ENCODE results near the gene TEX261.

TEX261 gene

GRCh38 chr2:70983506-70984227 lies 11.0 kb downstream of the TEX261 start:
- no peak overlapping the region for H3K4me3 ChIP-seq (ENCODE audit: low read depth, low read length)
- TF ChIP-seq, protein P1, sequence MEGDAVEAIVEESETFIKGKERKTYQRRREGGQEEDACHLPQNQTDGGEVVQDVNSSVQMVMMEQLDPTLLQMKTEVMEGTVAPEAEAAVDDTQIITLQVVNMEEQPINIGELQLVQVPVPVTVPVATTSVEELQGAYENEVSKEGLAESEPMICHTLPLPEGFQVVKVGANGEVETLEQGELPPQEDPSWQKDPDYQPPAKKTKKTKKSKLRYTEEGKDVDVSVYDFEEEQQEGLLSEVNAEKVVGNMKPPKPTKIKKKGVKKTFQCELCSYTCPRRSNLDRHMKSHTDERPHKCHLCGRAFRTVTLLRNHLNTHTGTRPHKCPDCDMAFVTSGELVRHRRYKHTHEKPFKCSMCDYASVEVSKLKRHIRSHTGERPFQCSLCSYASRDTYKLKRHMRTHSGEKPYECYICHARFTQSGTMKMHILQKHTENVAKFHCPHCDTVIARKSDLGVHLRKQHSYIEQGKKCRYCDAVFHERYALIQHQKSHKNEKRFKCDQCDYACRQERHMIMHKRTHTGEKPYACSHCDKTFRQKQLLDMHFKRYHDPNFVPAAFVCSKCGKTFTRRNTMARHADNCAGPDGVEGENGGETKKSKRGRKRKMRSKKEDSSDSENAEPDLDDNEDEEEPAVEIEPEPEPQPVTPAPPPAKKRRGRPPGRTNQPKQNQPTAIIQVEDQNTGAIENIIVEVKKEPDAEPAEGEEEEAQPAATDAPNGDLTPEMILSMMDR (IDR thresholded peaks at IDR 0.05; ENCODE audit: low read depth, low read length): no peak

DNA sequence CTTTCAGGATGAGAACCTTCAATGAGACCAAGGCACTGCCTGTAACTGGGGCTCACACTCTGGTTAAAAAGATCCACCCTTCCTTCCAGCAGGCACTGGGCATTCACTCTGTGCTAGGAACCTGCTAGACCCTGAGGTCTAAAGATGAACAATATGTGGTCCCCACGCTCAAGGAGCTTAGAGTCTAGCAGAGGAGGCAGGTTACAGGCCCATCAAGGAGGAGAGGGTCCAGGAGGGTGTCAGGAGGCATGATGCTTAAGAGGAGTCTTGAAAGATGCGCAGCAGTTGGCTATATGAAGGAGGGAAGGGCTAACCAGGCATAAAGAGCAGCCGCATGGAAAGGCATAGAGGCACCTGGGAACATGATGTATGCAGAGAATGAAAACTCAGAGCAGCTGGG lies 11.7 kb downstream of the TEX261 start:
- TF ChIP-seq, protein P1 (IDR thresholded peaks at IDR 0.05; ENCODE audit: low read depth, low read length): no peak
- H3K4me3 ChIP-seq (ENCODE audit: low read depth, low read length): no peak overlapping the region

DNA sequence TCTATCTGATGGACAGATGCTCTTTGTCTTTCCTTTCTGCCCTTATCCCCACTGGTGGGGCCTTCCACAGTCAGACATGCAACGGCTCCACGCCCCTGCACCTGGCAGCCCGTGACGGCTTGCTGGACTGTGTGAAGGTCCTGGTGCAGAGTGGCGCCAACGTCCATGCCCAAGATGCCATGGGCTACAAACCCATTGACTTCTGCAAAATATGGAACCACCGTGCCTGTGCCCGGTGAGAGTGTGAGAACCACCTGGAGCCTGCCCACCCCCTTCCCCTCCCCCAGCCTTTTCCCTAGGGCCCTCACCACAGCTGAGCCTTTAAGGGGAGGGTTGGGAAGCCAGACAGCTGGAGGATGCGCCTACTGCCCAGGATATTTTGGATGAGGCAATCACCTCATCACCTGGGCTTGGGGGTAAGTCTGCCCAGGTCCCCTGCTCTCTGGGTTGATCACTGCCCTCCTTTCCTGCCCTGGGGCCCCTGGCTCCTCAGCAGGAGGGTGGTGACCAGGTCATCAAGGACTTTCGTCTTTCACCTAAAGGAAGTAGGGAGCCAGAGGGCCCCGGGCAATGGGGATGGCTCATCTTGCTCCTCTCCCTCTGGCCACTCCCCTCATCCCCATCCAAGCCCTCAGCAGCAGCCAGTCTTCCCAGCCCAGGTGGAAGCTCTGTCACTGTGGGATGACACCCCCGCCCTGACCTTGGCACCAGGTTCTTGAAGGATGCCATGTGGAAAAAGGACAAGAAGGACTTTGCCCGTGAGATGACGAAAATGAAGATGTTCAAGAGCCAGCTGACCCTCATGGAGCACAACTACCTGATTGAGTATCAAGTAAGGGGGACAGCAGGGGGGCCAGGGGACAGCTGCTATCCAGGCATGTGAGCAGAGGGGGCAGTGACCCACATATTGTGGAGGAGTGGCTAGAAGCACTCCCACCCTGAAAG lies 12.5 kb downstream of the TEX261 start:
- no peak overlapping the region for H3K4me3 ChIP-seq (ENCODE audit: low read depth, low read length)
- TF ChIP-seq, protein P1 (IDR thresholded peaks at IDR 0.05; ENCODE audit: low read depth, low read length): no peak

GRCh38 chr2:70981421-70981820 lies 13.3 kb downstream of the TEX261 start:
- TF ChIP-seq, protein P1 (IDR thresholded peaks at IDR 0.05; ENCODE audit: low read depth, low read length): no peak
- H3K4me3 ChIP-seq (ENCODE audit: low read depth, low read length): no peak overlapping the region

GRCh38 chr2:70979626-70980025 lies 15.0 kb downstream of the TEX261 start:
- no peak overlapping the region for H3K4me3 ChIP-seq (ENCODE audit: low read depth, low read length)
- TF ChIP-seq, protein P1 (IDR thresholded peaks at IDR 0.05; ENCODE audit: low read depth, low read length): no peak

- TF ChIP-seq, protein P1 (IDR thresholded peaks at IDR 0.05; ENCODE audit: low read depth, low read length): no peak
- H3K4me3 ChIP-seq (ENCODE audit: low read depth, low read length): peak overlapping the region; percentile 65; the same call in 1 of the 2 replicates
Measured at GRCh38 chr2:70979180-70979488, 15.5 kb downstream of the TEX261 start.

All from WI38 (cell line).